Left lung (tissue), 10 donors: ENCODE results near the gene ZSWIM7. TPM values are rescaled to one million over a fixed set of nuclear protein-coding genes. Genes with fewer than 3 reads are reported as not detected.
"Not testable (repeated sequence)": the region's sequence is repeated elsewhere in the genome, so short reads cannot be mapped to it uniquely, and the experiment has no call there.

Experiments
- ATAC-seq: fragments of 200-7000 bp; cut with Tn5 transposase; one replicate; pipeline ENCODE4 v1.9.1; 2020; ENCODE audit warnings: moderate library complexity
- DNase-seq, 4 donors: peaks; one replicate each; pipeline ENCODE4 v3.0.0-alpha.2; 2013 to 2020
- H3K27ac ChIP-seq, 2 donors: fragments of 200-600 bp; sonication (generic) in 1 of 2; one replicate each; pipeline versions ENCODE4 v1.5.0 to v1.8.0; 2020 to 2021
- H3K27me3 ChIP-seq, 2 donors: fragments of 200-600 bp; sonication (generic) in 1 of 2; one replicate each; pipeline versions ENCODE4 v1.5.0 to v1.8.0; 2020 to 2021
- H3K36me3 ChIP-seq, 2 donors: fragments of 200-600 bp; sonication (generic) in 1 of 2; one replicate each; pipeline versions ENCODE4 v1.5.0 to v1.8.0; 2020 to 2021
- H3K4me1 ChIP-seq, 2 donors: fragments of 200-600 bp; one replicate each; pipeline ENCODE4 v1.8.0; 2021
- H3K4me3 ChIP-seq, 2 donors: fragments of 200-600 bp; sonication (generic) in 1 of 2; one replicate each; pipeline versions ENCODE4 v1.5.0 to v1.8.0; 2020 to 2021; ENCODE audit warnings: mild to moderate bottlenecking in 1 of 2
- H3K9me3 ChIP-seq, 2 donors: fragments of 200-600 bp; sonication (generic) in 1 of 2; one replicate each; pipeline versions ENCODE4 v1.5.0 to v1.8.0; 2020 to 2021
- CTCF ChIP-seq, 2 donors: fragments of 200-600 bp; sonication (generic) in 1 of 2; IDR thresholded peaks; one replicate each; pipeline versions ENCODE4 v1.5.0 to v1.8.0; 2021; ENCODE audit warnings: antibody characterized with exemption in 2 of 2
- intact Hi-C, 2 donors: fragments of 100-400 bp; cut with DNase I; formaldehyde crosslinking; loops; one replicate each; pipeline versions ENCODE4 v1.11.2 to v1.14.2; 2022
- polyA plus RNA-seq, 6 donors: library from polyadenylated mRNA; unstranded; fragments of 120-200 nt; gene quantifications; one replicate each; pipeline ENCODE4 v1.2.1, GENCODE V29; 2013; ENCODE audit not compliant: insufficient read length in 6 of 6
- total RNA-seq, 2 donors: library from RNA; stranded (reverse); fragmentation: NEBNext Ultra II Directional; extraction: Animal tissue kit (Norgen Biotek cat#: 25700); gene quantifications; one replicate each; pipeline ENCODE4 v1.2.1, GENCODE V29; 2021
- donor health status: DM: no; HTN: yes; CAD: no.
- donor health status: DM: no; HTN: no; CAD: no.

The ZSWIM7 gene
- total and polyA plus RNA-seq, 8 donors = 22.6 to 64.4 (median 54.8) TPM

GRCh38 chr17:15981208-15981607, 18.3 kb downstream of the ZSWIM7 start:
- no peaks in the 10 kb centered on the region for H3K9me3 ChIP-seq
- no peaks in the 10 kb centered on the region for H3K27me3 ChIP-seq
- no peak for TF ChIP-seq CTCF (IDR thresholded peaks at IDR 0.05)
- ATAC-seq (no peak), DNase-seq (no peak)
- H3K36me3 ChIP-seq = peaks cover 0 to 80% of the 10 kb centered on the region in 2 donors
- no peak overlapping the region for H3K27ac ChIP-seq
- H3K4me3 ChIP-seq = no peak overlapping the region
- peaks cover 0 to 16% of the 10 kb centered on the region in 2 donors for H3K4me1 ChIP-seq
- intact Hi-C loops = no loop called here

GRCh38 chr17:15979013-15979412, 20.5 kb downstream of the ZSWIM7 start:
- H3K27me3 ChIP-seq, H3K9me3 ChIP-seq, ATAC-seq, H3K4me3 ChIP-seq, H3K27ac ChIP-seq, intact Hi-C loops, DNase-seq: not testable (repeated sequence)
- H3K4me1 ChIP-seq = peaks cover 0 to 16% of the 10 kb centered on the region in 2 donors
- peaks cover 0 to 73% of the 10 kb centered on the region in 2 donors for H3K36me3 ChIP-seq

- H3K9me3 ChIP-seq = no peaks in the 10 kb centered on the region
- no peak overlapping the region for H3K4me3 ChIP-seq
- intact Hi-C loops = no loop called here
- ATAC-seq (no peak), DNase-seq (no peak)
- H3K4me1 ChIP-seq = peaks cover 0 to 16% of the 10 kb centered on the region in 2 donors
- no peak overlapping the region for H3K27ac ChIP-seq
- no peak for TF ChIP-seq CTCF (IDR thresholded peaks at IDR 0.05)
- H3K27me3 ChIP-seq = no peaks in the 10 kb centered on the region
- H3K36me3 ChIP-seq = peaks cover 0 to 69% of the 10 kb centered on the region in 2 donors
These were observed 20.9 kb downstream of the ZSWIM7 start for GRCh38 chr17:15978606-15979005.

- intact Hi-C loops = no loop called here
- peaks cover 0 to 62% of the 10 kb centered on the region in 2 donors for H3K36me3 ChIP-seq
- H3K4me3 ChIP-seq = no peak overlapping the region
- no peaks in the 10 kb centered on the region for H3K9me3 ChIP-seq
- H3K27ac ChIP-seq = no peak overlapping the region
- TF ChIP-seq CTCF (IDR thresholded peaks at IDR 0.05) = no peak
- ATAC-seq (no peak), DNase-seq (no peak)
- H3K4me1 ChIP-seq = peaks cover 0 to 16% of the 10 kb centered on the region in 2 donors
- H3K27me3 ChIP-seq = no peaks in the 10 kb centered on the region
These were observed 21.6 kb downstream of the ZSWIM7 start for GRCh38 chr17:15977894-15978293.

- peaks cover 0 to 35% of the 10 kb centered on the region in 2 donors for H3K36me3 ChIP-seq
- intact Hi-C loops = no loop called here
- no peaks in the 10 kb centered on the region for H3K27me3 ChIP-seq
- no peak overlapping the region for H3K4me3 ChIP-seq
- peaks cover 0 to 9% of the 10 kb centered on the region in 2 donors for H3K4me1 ChIP-seq
- TF ChIP-seq CTCF (IDR thresholded peaks at IDR 0.05) = no peak
- no peak overlapping the region for H3K27ac ChIP-seq
- H3K9me3 ChIP-seq = no peaks in the 10 kb centered on the region
- no peak for ATAC-seq
- DNase-seq = no peak
These were observed 25.7 kb downstream of the ZSWIM7 start for GRCh38 chr17:15973834-15974233.

- peaks cover 0 to 27% of the 10 kb centered on the region in 2 donors for H3K36me3 ChIP-seq
- ATAC-seq = peak; percentile 51
- intact Hi-C loops = no loop called here
- peaks cover 0 to 9% of the 10 kb centered on the region in 2 donors for H3K4me1 ChIP-seq
- no peak for TF ChIP-seq CTCF (IDR thresholded peaks at IDR 0.05)
- peak in 1 of 4 donors; percentile 15 for DNase-seq
- H3K27ac ChIP-seq = no peak overlapping the region
- no peaks in the 10 kb centered on the region for H3K9me3 ChIP-seq
- no peak overlapping the region for H3K4me3 ChIP-seq
- no peaks in the 10 kb centered on the region for H3K27me3 ChIP-seq
These were observed 26.5 kb downstream of the ZSWIM7 start for GRCh38 chr17:15973016-15973415.
